OCI-LY3 (cell line): ENCODE results near the gene REPS2.

Source experiments
- EZH2phosphoT487 ChIP-seq: fragments of 200-600 bp; shearing (Covaris generic); IDR thresholded peaks from 2 replicates; pipeline ENCODE4 v1.6.1; 2018; ENCODE audit warnings: antibody characterized with exemption, mixed run types, low read depth
- TF ChIP-seq, protein P1 (sequence below): fragments of 200-600, 300-600 bp; sonication (generic); IDR thresholded peaks from 2 replicates; pipeline ENCODE4 v1.5.1; 2014; ENCODE audit warnings: antibody characterized with exemption, low read length, low read depth

DNA sequence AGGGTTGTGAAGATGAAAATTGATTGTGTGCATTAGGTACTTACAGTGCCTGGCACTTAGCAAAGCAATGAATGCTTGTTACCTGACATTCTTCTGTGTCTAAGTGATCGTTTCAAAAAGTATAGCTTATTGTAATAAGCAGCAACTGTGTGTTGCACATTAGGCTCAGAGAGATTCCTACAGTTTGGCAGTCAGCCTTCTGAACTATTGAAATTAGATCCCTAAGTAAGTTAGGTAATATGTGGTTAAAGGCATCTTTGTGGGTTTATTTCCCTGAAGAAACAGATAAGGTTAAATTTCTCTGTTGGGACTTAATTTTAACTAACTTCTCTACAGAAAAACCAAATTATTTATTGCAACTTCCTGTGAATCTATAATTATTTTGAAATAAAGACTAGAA is 93.4 kb downstream of the REPS2 start:
- TF ChIP-seq, protein P1, sequence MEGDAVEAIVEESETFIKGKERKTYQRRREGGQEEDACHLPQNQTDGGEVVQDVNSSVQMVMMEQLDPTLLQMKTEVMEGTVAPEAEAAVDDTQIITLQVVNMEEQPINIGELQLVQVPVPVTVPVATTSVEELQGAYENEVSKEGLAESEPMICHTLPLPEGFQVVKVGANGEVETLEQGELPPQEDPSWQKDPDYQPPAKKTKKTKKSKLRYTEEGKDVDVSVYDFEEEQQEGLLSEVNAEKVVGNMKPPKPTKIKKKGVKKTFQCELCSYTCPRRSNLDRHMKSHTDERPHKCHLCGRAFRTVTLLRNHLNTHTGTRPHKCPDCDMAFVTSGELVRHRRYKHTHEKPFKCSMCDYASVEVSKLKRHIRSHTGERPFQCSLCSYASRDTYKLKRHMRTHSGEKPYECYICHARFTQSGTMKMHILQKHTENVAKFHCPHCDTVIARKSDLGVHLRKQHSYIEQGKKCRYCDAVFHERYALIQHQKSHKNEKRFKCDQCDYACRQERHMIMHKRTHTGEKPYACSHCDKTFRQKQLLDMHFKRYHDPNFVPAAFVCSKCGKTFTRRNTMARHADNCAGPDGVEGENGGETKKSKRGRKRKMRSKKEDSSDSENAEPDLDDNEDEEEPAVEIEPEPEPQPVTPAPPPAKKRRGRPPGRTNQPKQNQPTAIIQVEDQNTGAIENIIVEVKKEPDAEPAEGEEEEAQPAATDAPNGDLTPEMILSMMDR = no peak
- no peak for TF ChIP-seq EZH2phosphoT487
